ENCODE measurements around the gene STRAP.

The STRAP gene, protein sequence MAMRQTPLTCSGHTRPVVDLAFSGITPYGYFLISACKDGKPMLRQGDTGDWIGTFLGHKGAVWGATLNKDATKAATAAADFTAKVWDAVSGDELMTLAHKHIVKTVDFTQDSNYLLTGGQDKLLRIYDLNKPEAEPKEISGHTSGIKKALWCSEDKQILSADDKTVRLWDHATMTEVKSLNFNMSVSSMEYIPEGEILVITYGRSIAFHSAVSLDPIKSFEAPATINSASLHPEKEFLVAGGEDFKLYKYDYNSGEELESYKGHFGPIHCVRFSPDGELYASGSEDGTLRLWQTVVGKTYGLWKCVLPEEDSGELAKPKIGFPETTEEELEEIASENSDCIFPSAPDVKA

DNA sequence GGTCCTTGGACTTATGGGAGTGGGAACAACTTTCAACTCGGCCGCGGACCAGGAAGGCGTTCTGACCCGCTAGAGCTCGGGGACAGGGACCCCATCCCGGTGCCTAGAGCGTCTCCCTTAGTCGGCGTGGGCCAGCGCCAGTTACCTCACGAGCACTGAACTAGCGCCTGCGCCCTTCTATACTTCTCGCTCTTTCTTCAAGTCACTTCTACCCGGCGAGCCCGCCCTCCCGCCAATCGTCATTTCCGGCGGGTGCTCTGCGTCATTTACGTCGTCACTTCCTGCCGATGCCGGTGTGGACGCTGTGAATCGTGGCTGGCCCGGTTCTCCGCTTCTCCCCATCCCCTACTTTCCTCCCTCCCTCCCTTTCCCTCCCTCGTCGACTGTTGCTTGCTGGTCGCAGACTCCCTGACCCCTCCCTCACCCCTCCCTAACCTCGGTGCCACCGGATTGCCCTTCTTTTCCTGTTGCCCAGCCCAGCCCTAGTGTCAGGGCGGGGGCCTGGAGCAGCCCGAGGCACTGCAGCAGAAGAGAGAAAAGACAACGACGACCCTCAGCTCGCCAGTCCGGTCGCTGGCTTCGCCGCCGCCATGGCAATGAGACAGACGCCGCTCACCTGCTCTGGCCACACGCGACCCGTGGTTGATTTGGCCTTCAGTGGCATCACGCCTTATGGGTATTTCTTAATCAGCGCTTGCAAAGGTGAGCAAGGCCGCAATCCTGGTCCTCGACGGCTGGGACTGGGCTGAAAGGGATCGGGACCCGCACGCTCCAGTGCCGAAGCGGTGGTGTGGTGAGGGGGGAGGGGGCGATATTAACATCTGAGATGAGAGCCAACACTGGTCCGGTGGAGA, at the start of gene STRAP:
TSS of gene STRAP (plus strand) at position 270 of the 854 bp plus-strand sequence. CDS start at position 591, 321 bp downstream.
- Histone ChIP-seq H3K36me3 (ENCODE audit: control insufficient read depth, insufficient read depth, low read length) (no peaks in the 10 kb centered on the region), H3K4me1 (ENCODE audit: control insufficient read depth, insufficient read depth, low read length) (peaks cover 6% of the 10 kb centered on the region), H3K27me3 (ENCODE audit: control insufficient read depth, insufficient read depth, low read length) (no peaks in the 10 kb centered on the region), H3K9ac (ENCODE audit: low read length) (peak within 1 kb of the TSS; percentile 98), H3K9me3 (ENCODE audit: control insufficient read depth, low read length) (no peaks in the 10 kb centered on the region), H3K4me3 (ENCODE audit: low read length) (peak within 1 kb of the TSS; percentile 96)

DNA sequence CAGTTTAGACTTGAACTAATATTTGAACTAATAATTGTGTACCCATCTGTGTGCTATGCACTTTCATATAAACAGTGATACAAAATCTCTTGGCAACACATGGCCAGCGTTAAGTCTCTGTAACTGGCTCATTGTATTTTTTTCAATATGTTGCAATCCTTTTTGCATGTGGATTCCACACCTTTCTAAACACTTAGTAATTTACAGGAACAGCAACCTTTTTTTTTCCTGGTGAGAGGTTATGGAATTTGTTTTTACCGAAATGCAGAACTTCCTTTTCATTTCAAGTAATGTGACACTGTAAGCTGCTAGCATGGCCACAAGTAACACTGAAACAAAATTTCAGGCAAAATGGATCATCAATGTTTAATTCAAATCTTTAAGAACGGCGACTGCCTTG, 47.6 kb upstream of the STRAP start:
- Histone ChIP-seq H3K4me3 (ENCODE audit: low read length) (no peak overlapping the region), H3K9ac (ENCODE audit: low read length) (no peak overlapping the region), H3K9me3 (ENCODE audit: control insufficient read depth, low read length) (no peaks in the 10 kb centered on the region), H3K27me3 (ENCODE audit: control insufficient read depth, insufficient read depth, low read length) (no peaks in the 10 kb centered on the region), H3K4me1 (ENCODE audit: control insufficient read depth, insufficient read depth, low read length) (no peaks in the 10 kb centered on the region), H3K36me3 (ENCODE audit: control insufficient read depth, insufficient read depth, low read length) (no peaks in the 10 kb centered on the region)

DNA sequence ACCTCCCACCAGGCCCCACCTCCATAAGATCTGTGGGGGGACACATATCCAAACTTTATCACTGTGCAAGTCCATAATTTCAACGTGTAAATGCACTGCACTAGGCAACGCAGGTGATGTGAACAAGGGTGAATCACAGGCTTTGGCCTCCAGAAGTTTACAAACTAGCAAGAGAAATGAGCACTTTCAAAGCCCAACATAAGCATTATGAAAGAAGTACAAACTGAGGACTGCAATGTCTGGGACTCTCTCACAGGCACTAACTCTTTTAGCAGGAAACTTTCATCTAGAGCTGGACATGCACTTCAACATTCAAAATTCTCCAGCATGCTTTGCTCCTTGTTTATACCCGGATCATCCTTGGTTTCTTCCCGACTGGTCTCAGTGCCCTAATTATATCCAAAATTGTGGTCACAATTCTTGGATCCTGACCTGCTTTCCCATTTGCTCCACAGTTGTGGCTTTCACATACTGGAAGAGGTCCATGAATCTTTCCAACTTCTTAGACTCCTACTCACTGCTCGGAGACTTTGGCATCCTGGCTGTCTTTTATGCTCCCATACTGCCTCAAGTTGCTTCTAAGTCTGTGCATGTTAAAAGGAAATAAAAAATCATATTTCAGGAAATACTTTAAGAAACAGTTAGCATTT, 44.9 kb upstream of the STRAP start:
- no peaks in the 10 kb centered on the region for H3K27me3 ChIP-seq (ENCODE audit: control insufficient read depth, insufficient read depth, low read length)
- H3K4me1 ChIP-seq (ENCODE audit: control insufficient read depth, insufficient read depth, low read length) = no peaks in the 10 kb centered on the region
- no peaks in the 10 kb centered on the region for H3K9me3 ChIP-seq (ENCODE audit: control insufficient read depth, low read length)
- H3K4me3 ChIP-seq (ENCODE audit: low read length) = no peak overlapping the region
- no peak overlapping the region for H3K9ac ChIP-seq (ENCODE audit: low read length)
- H3K36me3 ChIP-seq (ENCODE audit: control insufficient read depth, insufficient read depth, low read length) = no peaks in the 10 kb centered on the region

DNA sequence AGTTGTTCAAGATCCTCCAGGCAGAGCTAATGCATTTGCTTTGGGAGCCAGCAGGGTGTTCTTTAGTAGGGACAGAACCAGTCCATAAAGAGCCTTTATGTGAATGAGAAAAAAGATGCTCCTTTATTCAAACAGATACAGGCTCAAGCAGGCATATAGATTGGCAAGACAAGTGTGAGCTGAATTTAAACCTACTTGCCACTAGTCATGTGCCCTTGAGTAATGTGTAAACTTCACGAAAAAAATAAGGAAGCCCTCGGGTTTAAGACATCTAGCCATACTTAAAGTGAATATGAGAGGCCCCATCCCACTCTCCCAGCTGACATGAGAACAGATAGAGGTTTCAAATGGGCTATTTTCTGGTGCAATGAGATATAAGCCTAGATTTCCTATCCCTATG, 43.1 kb upstream of the STRAP start:
- no peaks in the 10 kb centered on the region for H3K4me1 ChIP-seq (ENCODE audit: control insufficient read depth, insufficient read depth, low read length)
- no peaks in the 10 kb centered on the region for H3K9me3 ChIP-seq (ENCODE audit: control insufficient read depth, low read length)
- H3K27me3 ChIP-seq (ENCODE audit: control insufficient read depth, insufficient read depth, low read length) = no peaks in the 10 kb centered on the region
- no peak overlapping the region for H3K4me3 ChIP-seq (ENCODE audit: low read length)
- H3K9ac ChIP-seq (ENCODE audit: low read length) = no peak overlapping the region
- H3K36me3 ChIP-seq (ENCODE audit: control insufficient read depth, insufficient read depth, low read length) = no peaks in the 10 kb centered on the region

DNA sequence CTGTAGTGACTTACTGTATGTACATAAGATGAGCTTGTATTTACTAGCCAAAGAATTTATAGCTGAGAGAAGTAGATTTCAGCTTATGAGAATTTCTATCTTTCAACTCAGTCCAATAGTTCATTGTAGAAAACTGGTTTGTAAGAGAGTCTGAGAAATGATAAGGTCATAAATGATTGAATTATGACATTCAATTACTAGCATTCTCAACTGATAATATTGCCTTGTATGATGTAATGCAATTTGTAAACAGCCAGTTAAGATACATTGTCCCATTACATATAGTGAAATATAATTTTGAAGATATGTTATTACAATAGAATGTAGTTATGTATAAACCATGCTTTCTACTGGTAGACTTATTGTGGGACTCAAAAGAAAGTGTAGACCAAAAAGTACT, 42.5 kb upstream of the STRAP start:
- no peaks in the 10 kb centered on the region for H3K4me1 ChIP-seq (ENCODE audit: control insufficient read depth, insufficient read depth, low read length)
- no peaks in the 10 kb centered on the region for H3K9me3 ChIP-seq (ENCODE audit: control insufficient read depth, low read length)
- H3K36me3 ChIP-seq (ENCODE audit: control insufficient read depth, insufficient read depth, low read length) = no peaks in the 10 kb centered on the region
- H3K9ac ChIP-seq (ENCODE audit: low read length) = no peak overlapping the region
- H3K27me3 ChIP-seq (ENCODE audit: control insufficient read depth, insufficient read depth, low read length) = no peaks in the 10 kb centered on the region
- H3K4me3 ChIP-seq (ENCODE audit: low read length) = no peak overlapping the region

DNA sequence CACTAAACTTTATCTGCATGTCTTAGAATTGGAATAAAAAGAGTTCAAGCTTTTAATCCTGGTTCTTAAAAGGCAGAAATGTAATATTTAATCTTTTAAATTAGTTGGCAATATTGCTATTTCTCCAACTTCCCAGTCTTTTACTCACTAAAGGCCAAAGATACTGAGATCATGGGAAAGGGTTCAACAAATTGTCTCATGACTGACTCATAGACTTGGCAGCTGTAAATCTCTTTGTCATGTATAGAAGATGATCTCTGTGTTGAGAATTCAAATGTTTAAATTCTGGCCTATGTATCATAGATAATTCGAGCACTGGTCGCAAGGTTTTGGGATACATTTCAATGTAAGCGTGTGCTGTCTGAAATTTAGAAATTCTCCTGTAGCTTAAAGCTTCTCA, 40.1 kb upstream of the STRAP start:
- Histone ChIP-seq H3K4me3 (ENCODE audit: low read length) (no peak overlapping the region), H3K9me3 (ENCODE audit: control insufficient read depth, low read length) (no peaks in the 10 kb centered on the region), H3K4me1 (ENCODE audit: control insufficient read depth, insufficient read depth, low read length) (no peaks in the 10 kb centered on the region), H3K27me3 (ENCODE audit: control insufficient read depth, insufficient read depth, low read length) (no peaks in the 10 kb centered on the region), H3K36me3 (ENCODE audit: control insufficient read depth, insufficient read depth, low read length) (no peaks in the 10 kb centered on the region), H3K9ac (ENCODE audit: low read length) (no peak overlapping the region)

DNA sequence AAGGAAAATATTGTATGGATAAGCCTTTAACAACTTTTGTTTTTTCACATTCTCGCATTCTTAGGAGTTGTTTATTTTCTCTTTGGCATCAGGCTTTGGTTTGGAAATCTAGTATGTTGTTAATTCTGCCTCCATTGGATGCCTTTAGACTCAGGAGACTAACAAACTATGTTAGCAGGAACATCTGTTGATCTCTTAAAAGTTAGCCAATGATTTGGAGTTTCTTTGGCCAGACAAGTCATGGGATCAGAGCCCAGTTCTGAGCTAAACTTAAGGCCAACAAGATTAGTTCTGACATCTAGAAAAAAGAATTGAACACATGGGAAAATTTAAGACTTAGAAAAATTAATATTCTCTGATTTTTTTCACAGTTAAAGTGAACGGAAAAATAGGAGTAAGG, 35.3 kb upstream of the STRAP start:
- Histone ChIP-seq H3K27me3 (ENCODE audit: control insufficient read depth, insufficient read depth, low read length) (no peaks in the 10 kb centered on the region), H3K4me1 (ENCODE audit: control insufficient read depth, insufficient read depth, low read length) (no peaks in the 10 kb centered on the region), H3K9ac (ENCODE audit: low read length) (no peak overlapping the region), H3K9me3 (ENCODE audit: control insufficient read depth, low read length) (no peaks in the 10 kb centered on the region), H3K36me3 (ENCODE audit: control insufficient read depth, insufficient read depth, low read length) (no peaks in the 10 kb centered on the region), H3K4me3 (ENCODE audit: low read length) (no peak overlapping the region)

DNA sequence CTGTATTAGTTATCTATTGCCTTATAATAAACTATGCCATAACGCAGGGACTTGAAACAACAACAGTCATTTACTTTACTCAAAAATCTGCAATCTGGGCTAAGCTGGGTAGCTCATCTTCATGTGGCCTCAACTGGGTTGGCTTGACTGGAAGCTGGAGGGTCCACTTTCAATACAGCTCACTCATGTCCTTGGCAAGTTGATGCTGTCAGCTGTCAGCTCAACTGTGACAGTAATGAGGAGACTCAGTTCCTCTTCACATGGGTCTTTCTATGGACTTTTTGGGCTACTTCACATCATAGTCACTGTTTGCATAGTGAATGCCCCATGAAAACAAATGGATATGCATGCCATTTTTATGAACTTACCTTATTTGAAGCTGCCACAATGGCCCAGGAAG, 33.6 kb upstream of the STRAP start:
- H3K9ac ChIP-seq (ENCODE audit: low read length) = no peak overlapping the region

DNA sequence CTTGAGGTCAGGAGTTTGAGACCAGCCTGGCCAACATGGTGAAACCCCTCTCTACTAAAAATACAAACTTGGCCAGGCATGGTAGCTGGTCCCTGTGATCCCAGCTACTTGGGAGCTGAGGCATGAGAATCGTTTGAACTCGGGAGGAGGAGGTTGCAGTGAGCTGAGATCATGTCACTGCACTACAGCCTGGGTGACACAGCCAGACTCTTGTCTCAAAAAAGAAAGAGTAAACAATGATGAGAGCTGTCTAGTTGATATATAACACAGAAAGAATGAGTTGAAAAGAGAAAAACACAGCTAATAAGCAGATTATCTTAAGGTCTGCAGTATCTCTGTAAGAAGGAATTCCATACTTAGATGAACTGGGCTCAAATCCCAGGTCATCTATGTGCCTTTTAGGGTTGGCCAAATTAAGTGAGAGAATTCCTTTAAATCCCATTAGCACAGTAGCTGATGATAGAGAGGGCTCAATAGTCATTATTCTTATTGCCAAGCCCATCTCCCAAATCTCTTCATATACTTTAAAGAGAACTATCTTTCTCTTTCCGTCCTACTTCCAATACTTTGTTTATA, 31.1 kb upstream of the STRAP start:
- Histone ChIP-seq H3K27me3 (ENCODE audit: control insufficient read depth, insufficient read depth, low read length) (no peaks in the 10 kb centered on the region), H3K9me3 (ENCODE audit: control insufficient read depth, low read length) (no peaks in the 10 kb centered on the region), H3K4me3 (ENCODE audit: low read length) (no peak overlapping the region), H3K36me3 (ENCODE audit: control insufficient read depth, insufficient read depth, low read length) (no peaks in the 10 kb centered on the region), H3K4me1 (ENCODE audit: control insufficient read depth, insufficient read depth, low read length) (no peaks in the 10 kb centered on the region), H3K9ac (ENCODE audit: low read length) (no peak overlapping the region)

More for the DNA sequence above, 33.6 kb upstream of the STRAP start:
- no peaks in the 10 kb centered on the region for H3K27me3 ChIP-seq (ENCODE audit: control insufficient read depth, insufficient read depth, low read length)
- no peaks in the 10 kb centered on the region for H3K4me1 ChIP-seq (ENCODE audit: control insufficient read depth, insufficient read depth, low read length)
- no peaks in the 10 kb centered on the region for H3K9me3 ChIP-seq (ENCODE audit: control insufficient read depth, low read length)
- no peaks in the 10 kb centered on the region for H3K36me3 ChIP-seq (ENCODE audit: control insufficient read depth, insufficient read depth, low read length)
- no peak overlapping the region for H3K4me3 ChIP-seq (ENCODE audit: low read length)

DNA sequence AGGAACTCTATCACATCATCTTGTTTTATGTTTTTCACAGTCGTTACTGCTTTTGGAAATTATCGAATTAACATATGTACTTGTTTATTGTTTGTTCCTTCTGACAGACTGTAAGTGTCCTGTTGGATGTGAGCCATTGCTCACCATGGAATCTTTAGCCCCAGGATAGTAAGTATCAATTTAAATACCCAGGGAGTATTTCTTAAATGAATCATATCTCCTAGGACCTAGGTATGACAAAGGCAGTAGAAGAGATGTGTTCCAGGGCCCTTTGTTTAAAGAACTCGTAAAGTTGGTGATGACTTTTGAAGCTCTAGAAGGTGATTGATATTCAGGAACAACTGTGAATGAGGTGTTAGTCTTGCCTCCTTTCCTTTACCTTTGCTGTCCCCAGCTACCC, 30.3 kb upstream of the STRAP start:
- Histone ChIP-seq H3K9me3 (ENCODE audit: control insufficient read depth, low read length) (no peaks in the 10 kb centered on the region), H3K4me1 (ENCODE audit: control insufficient read depth, insufficient read depth, low read length) (no peaks in the 10 kb centered on the region), H3K36me3 (ENCODE audit: control insufficient read depth, insufficient read depth, low read length) (no peaks in the 10 kb centered on the region), H3K4me3 (ENCODE audit: low read length) (no peak overlapping the region), H3K9ac (ENCODE audit: low read length) (no peak overlapping the region), H3K27me3 (ENCODE audit: control insufficient read depth, insufficient read depth, low read length) (no peaks in the 10 kb centered on the region)

DNA sequence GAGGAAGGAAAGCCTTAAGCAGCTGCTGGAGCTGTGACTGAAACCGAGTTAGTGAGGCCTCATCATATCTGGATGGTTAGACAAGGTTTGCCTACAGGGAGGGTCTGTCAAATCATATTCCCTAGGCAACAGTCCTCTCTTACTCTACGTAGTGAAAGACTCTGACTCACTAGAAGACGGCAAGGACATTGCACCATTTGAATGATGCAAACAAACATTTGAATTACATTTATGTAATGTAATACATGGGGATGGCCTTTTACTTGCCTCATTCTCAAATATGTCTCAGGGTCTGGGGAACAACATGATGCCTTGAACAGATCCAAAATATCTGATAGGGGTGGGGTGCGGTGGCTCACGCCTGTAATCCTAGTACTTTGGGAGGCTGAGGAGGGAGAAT, 29.8 kb upstream of the STRAP start:
- Histone ChIP-seq H3K9me3 (ENCODE audit: control insufficient read depth, low read length) (no peaks in the 10 kb centered on the region), H3K4me1 (ENCODE audit: control insufficient read depth, insufficient read depth, low read length) (no peaks in the 10 kb centered on the region), H3K9ac (ENCODE audit: low read length) (no peak overlapping the region), H3K27me3 (ENCODE audit: control insufficient read depth, insufficient read depth, low read length) (no peaks in the 10 kb centered on the region), H3K4me3 (ENCODE audit: low read length) (no peak overlapping the region), H3K36me3 (ENCODE audit: control insufficient read depth, insufficient read depth, low read length) (no peaks in the 10 kb centered on the region)

DNA sequence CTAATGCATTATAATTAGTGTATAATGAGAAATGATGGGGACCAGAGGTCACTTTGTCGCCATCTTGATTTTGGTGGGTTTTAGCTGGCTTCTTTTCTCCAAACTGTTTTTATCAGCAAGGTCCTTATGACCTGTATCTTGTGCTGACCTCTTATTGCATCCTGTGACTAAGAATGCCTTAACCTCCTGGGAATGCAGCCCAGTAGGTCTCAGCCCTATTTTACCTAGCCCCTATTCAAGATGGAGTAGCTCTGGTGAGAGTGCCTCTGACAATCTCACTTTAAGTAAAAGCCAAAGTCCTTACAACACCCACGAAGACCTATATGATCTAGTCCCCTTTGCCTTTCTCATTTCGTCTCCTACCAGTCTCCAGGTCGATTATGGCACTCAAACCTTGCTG, 28.3 kb upstream of the STRAP start:
- H3K4me1 ChIP-seq (ENCODE audit: control insufficient read depth, insufficient read depth, low read length) = no peaks in the 10 kb centered on the region
- H3K9ac ChIP-seq (ENCODE audit: low read length) = no peak overlapping the region
- no peak overlapping the region for H3K4me3 ChIP-seq (ENCODE audit: low read length)
- no peaks in the 10 kb centered on the region for H3K9me3 ChIP-seq (ENCODE audit: control insufficient read depth, low read length)
- no peaks in the 10 kb centered on the region for H3K36me3 ChIP-seq (ENCODE audit: control insufficient read depth, insufficient read depth, low read length)
- no peaks in the 10 kb centered on the region for H3K27me3 ChIP-seq (ENCODE audit: control insufficient read depth, insufficient read depth, low read length)

Data from mucosa of stomach (tissue), 1 donor.